Panc1 (cell line): ENCODE data around the gene NFATC3. TPM values are rescaled to one million over a fixed set of nuclear protein-coding genes. Genes with fewer than 3 reads are reported as not detected.

Experiments used
- ATAC-seq: fragments of 200-7000 bp; cut with Tn5 transposase; 2 replicates; pipeline ENCODE4 v1.9.1; 2020; ENCODE audit warnings: mild to moderate bottlenecking, moderate library complexity
- BruUV-seq: library from RNA; stranded (reverse); fragments of 400-500 nt; replicated peaks from 2 replicates; lab custom pipeline; 2021; lab: Mats Ljungman, UMichigan
- CTCF ChIA-PET: fragments of 300-600 bp; sonication (Branson Sonifier 250); formaldehyde crosslinking; loops from one replicate; lab custom pipeline; 2022; ENCODE audit warnings: antibody characterized with exemption; lab: Charles Lee
- POLR2A ChIA-PET: fragments of 300-600 bp; sonication (Branson Sonifier 250); formaldehyde crosslinking; loops from one replicate; lab custom pipeline; 2022; ENCODE audit warnings: antibody characterized with exemption; lab: Charles Lee
- DNase-seq: peaks from one replicate; pipeline ENCODE4 v3.0.0-alpha.2; 2010; ENCODE audit warnings: low read depth, low spot score
- H3K27ac ChIP-seq: 2 replicates; pipeline ENCODE4 v1.5.1; 2011; ENCODE audit warnings: mild to moderate bottlenecking, low read length, inconsistent platforms
- H3K27me3 ChIP-seq: fragments of 200-500 bp; sonication (Bioruptor generic); 2 replicates; pipeline ENCODE4 v1.6.0; 2014; ENCODE audit warnings: low read length, inconsistent platforms; ENCODE audit not compliant: control insufficient read depth, insufficient read depth
- H3K36me3 ChIP-seq: fragments of 200-500 bp; sonication (Bioruptor generic); 2 replicates; pipeline ENCODE4 v1.5.1; 2014; ENCODE audit warnings: inconsistent platforms, mild to moderate bottlenecking, low read length, moderate library complexity; ENCODE audit not compliant: control insufficient read depth, insufficient read depth
- H3K4me1 ChIP-seq: 2 replicates; pipeline ENCODE4 v1.5.1; 2011; ENCODE audit warnings: inconsistent platforms, mild to moderate bottlenecking, low read length, moderate library complexity; ENCODE audit not compliant: control insufficient read depth, insufficient read depth
- H3K4me3 ChIP-seq, 2 experiments: 2 replicates each; pipeline ENCODE4 v1.5.1; 2011 to 2012; ENCODE audit warnings: low read depth in 2 of 2, low read length in 2 of 2, mild to moderate bottlenecking in 2 of 2, inconsistent platforms in 1 of 2, moderate library complexity in 1 of 2
- H3K9me3 ChIP-seq: fragments of 200-500 bp; sonication (Bioruptor generic); 2 replicates; pipeline ENCODE4 v1.5.1; 2014; ENCODE audit warnings: low read depth, mild to moderate bottlenecking, inconsistent platforms, low read length, moderate library complexity; ENCODE audit not compliant: control insufficient read depth, insufficient read depth
- CTCF ChIP-seq: fragments of 450-650 bp; IDR thresholded peaks from 2 replicates; pipeline ENCODE4 v1.5.1; 2017; ENCODE audit warnings: mild to moderate bottlenecking
- POLR2AphosphoS5 ChIP-seq: IDR thresholded peaks from 2 replicates; pipeline ENCODE4 v1.6.1; 2012; ENCODE audit warnings: mild to moderate bottlenecking, low read depth, low read length, moderate library complexity
- REST ChIP-seq, 2 experiments: IDR thresholded peaks; 2 replicates each; pipeline ENCODE4 v1.6.1; 2011 to 2012; ENCODE audit warnings: low read depth in 2 of 2, control low read depth in 1 of 2, low read length in 1 of 2, mild to moderate bottlenecking in 1 of 2, moderate library complexity in 1 of 2; ENCODE audit not compliant: insufficient read depth in 1 of 2
- SIN3A ChIP-seq: IDR thresholded peaks from 2 replicates; pipeline ENCODE4 v1.6.1; 2012; ENCODE audit warnings: low read depth, mild to moderate bottlenecking, low read length, moderate library complexity, borderline replicate concordance; ENCODE audit not compliant: insufficient read depth
- TCF7L2 ChIP-seq: IDR thresholded peaks from 2 replicates; pipeline ENCODE4 v1.6.1; 2011; ENCODE audit warnings: mild to moderate bottlenecking, low read depth, low read length, inconsistent platforms
- in situ Hi-C: cut with HindIII; loops from 2 replicates; pipeline ENCODE4 v1.10.0; 2016; ENCODE audit warnings: low sequenced_read_pairs, low pct_unique_long_range_greater_than_20kb
- intact Hi-C: fragments of 100-400 bp; cut with micrococcal nuclease; formaldehyde crosslinking; loops from one replicate; pipeline ENCODE4 v1.10.0; 2022; ENCODE audit not compliant: unreplicated experiment
- total RNA-seq: library from RNA; stranded (reverse); gene quantifications from one replicate; pipeline ENCODE4 v1.2.1, GENCODE V29; 2021; ENCODE audit not compliant: unreplicated experiment

NFATC3 gene
- total RNA-seq, 1 experiment from 2014 or later = 24.8 TPM

- ChIA-PET CTCF (interaction anchor here (0.6 kb wide), 2 partner anchors 147 to 625 kb away, joined by 3 to 4 read pairs; partner anchors contain the start of gene CTCF), POLR2A (no interaction called here)
- Histone ChIP-seq H3K4me1 (no peaks in the 10 kb centered on the region), H3K36me3 (peaks cover 2% of the 10 kb centered on the region; the same call in 1 of the 2 replicates), H3K27ac (no peak overlapping the region), H3K27me3 (no peaks in the 10 kb centered on the region), H3K4me3 (no peak overlapping the region), H3K9me3 (no peaks in the 10 kb centered on the region)
- TF ChIP-seq REST (IDR thresholded peaks at IDR 0.05; ENCODE audit: insufficient read depth in 1 of 2, low read depth in 2 of 2, low read length in 1 of 2) (no peak), TCF7L2 (no peak), POLR2AphosphoS5 (no peak), SIN3A (no peak), CTCF (no peak)
- in situ Hi-C loops (no loop called here), intact Hi-C loops (no loop called here)
- ATAC-seq (no peak), DNase-seq (no peak)
- BruUV-seq = no TSS peak
These were observed 102.3 kb downstream of the NFATC3 start for GRCh38 chr16:68187505-68187904.

- Histone ChIP-seq H3K27ac (no peak overlapping the region), H3K27me3 (no peaks in the 10 kb centered on the region), H3K4me1 (no peaks in the 10 kb centered on the region), H3K4me3 (no peak overlapping the region), H3K36me3 (peaks cover 2% of the 10 kb centered on the region; the same call in 1 of the 2 replicates), H3K9me3 (no peaks in the 10 kb centered on the region)
- ATAC-seq (no peak), DNase-seq (no peak)
- POLR2A ChIA-PET = no interaction called here
- CTCF ChIA-PET = no interaction called here
- in situ Hi-C loops = no loop called here
- TF ChIP-seq CTCF = no peak
- no peak for TF ChIP-seq POLR2AphosphoS5
- no peak for TF ChIP-seq TCF7L2
- TF ChIP-seq REST (IDR thresholded peaks at IDR 0.05; ENCODE audit: insufficient read depth in 1 of 2, low read depth in 2 of 2, low read length in 1 of 2) = no peak
- no peak for TF ChIP-seq SIN3A
- intact Hi-C loops = no loop called here
- no TSS peak for BruUV-seq
These were observed 103.0 kb downstream of the NFATC3 start for GRCh38 chr16:68188170-68188569.
